GM12891 (cell line): ENCODE measurements around the gene DNMT1.

Experiments used
- PAX5 ChIP-seq: IDR thresholded peaks from 2 replicates; pipeline ENCODE4 v1.6.1; 2011; ENCODE audit warnings: low read length, moderate library complexity, mild to moderate bottlenecking; ENCODE audit not compliant: insufficient read depth, severe bottlenecking
- POLR2A ChIP-seq: IDR thresholded peaks from 2 replicates; pipeline ENCODE4 v1.6.1; 2011; ENCODE audit warnings: low read depth, low read length, control low read depth
- POLR2AphosphoS5 ChIP-seq: IDR thresholded peaks from 2 replicates; pipeline ENCODE4 v1.6.1; 2011; ENCODE audit warnings: low read depth, low read length, control low read depth
- POU2F2 ChIP-seq: IDR thresholded peaks from 2 replicates; pipeline ENCODE4 v1.6.1; 2011; ENCODE audit warnings: low read depth, mild to moderate bottlenecking, control low read depth, low read length, moderate library complexity
- SPI1 ChIP-seq: IDR thresholded peaks from 2 replicates; pipeline ENCODE4 v1.6.1; 2011; ENCODE audit warnings: low read depth, low read length, control low read depth
- TAF1 ChIP-seq: IDR thresholded peaks from 2 replicates; pipeline ENCODE4 v1.6.1; 2011; ENCODE audit warnings: low read depth, low read length, control low read depth

- TF ChIP-seq POLR2AphosphoS5 = no peak
- no peak for TF ChIP-seq POLR2A
- TF ChIP-seq SPI1 = no peak
- TF ChIP-seq TAF1 = no peak
- no peak for TF ChIP-seq PAX5
- no peak for TF ChIP-seq POU2F2
Measured at GRCh38 chr19:10116866-10117616, 77.7 kb downstream of the DNMT1 start.
